Iris pigment epithelial cell (primary cell): ENCODE data around the gene ARID5B.
"Not testable (repeated sequence)": the region's sequence is repeated elsewhere in the genome, so short reads cannot be mapped to it uniquely, and the experiment has no call there.

Source experiments
- DNase-seq: peaks from one replicate; pipeline ENCODE4 v3.0.0-alpha.2; 2011; ENCODE audit warnings: low read depth

ARID5B gene, protein sequence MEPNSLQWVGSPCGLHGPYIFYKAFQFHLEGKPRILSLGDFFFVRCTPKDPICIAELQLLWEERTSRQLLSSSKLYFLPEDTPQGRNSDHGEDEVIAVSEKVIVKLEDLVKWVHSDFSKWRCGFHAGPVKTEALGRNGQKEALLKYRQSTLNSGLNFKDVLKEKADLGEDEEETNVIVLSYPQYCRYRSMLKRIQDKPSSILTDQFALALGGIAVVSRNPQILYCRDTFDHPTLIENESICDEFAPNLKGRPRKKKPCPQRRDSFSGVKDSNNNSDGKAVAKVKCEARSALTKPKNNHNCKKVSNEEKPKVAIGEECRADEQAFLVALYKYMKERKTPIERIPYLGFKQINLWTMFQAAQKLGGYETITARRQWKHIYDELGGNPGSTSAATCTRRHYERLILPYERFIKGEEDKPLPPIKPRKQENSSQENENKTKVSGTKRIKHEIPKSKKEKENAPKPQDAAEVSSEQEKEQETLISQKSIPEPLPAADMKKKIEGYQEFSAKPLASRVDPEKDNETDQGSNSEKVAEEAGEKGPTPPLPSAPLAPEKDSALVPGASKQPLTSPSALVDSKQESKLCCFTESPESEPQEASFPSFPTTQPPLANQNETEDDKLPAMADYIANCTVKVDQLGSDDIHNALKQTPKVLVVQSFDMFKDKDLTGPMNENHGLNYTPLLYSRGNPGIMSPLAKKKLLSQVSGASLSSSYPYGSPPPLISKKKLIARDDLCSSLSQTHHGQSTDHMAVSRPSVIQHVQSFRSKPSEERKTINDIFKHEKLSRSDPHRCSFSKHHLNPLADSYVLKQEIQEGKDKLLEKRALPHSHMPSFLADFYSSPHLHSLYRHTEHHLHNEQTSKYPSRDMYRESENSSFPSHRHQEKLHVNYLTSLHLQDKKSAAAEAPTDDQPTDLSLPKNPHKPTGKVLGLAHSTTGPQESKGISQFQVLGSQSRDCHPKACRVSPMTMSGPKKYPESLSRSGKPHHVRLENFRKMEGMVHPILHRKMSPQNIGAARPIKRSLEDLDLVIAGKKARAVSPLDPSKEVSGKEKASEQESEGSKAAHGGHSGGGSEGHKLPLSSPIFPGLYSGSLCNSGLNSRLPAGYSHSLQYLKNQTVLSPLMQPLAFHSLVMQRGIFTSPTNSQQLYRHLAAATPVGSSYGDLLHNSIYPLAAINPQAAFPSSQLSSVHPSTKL

GRCh38 chr10:61900829-61901792 lies at the start of gene ARID5B:
Gene ARID5B (plus strand): TSS chr10:61901699. CDS start chr10:61901710, 11 bp downstream.
- peak; percentile 79 for DNase-seq

DNA sequence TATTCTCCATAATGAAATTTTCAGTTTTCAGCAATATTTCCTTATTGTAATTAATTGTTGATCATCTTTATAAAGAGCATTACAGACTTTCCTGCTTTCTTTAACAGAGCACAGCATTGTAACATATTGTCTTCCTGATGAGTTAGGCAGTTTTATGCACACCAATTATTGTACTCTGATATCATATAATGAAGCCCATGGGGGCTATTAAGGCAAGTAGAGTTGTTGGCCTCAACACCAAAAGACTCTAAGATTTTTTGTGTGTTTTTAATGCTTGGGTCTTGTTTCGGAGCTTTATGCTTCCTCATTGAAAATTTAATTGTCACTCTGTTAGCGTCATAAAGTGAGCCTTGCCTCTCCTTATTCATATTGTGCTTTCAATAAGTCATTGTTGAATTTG lies 49.2 kb upstream of the ARID5B start:
- DNase-seq = no peak

DNA sequence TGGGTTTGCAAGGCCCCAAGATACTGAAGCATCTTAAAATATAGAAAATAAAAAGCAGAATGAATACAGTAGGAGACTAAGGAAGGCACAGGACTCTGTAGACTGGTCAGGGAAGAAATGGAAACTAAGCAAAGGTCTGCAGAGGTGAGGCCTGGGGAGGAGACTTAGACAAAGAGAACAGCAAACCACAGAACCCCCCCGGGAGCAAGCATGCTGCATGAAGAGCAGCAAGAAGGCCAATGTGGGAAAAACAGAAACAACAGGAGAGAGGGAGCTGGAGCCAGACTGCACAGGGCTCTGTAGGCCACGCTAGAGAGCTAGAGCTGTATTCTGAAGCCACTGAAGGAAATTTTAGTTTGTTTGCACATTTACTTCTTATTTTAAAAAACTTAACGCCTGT lies 45.7 kb upstream of the ARID5B start:
- DNase-seq = no peak

DNA sequence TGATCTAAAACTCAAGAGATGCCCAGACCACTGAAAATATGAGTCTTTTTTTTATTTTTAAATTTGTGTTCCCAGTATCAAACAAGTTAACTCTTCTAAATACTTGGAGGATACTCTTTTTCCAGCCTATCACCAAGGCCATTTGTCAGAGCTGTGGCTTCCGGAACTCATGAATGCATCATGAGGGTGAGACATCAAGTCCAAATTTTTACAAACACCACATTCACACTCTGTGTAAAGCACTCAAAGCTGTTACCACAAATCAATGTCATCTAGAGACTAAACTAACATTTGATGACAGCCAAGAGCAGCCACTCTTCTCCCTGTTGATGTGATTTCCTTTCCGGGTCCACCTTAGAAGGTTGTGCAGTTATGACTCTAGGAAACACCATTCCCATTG lies 43.8 kb upstream of the ARID5B start:
- no peak for DNase-seq

DNA sequence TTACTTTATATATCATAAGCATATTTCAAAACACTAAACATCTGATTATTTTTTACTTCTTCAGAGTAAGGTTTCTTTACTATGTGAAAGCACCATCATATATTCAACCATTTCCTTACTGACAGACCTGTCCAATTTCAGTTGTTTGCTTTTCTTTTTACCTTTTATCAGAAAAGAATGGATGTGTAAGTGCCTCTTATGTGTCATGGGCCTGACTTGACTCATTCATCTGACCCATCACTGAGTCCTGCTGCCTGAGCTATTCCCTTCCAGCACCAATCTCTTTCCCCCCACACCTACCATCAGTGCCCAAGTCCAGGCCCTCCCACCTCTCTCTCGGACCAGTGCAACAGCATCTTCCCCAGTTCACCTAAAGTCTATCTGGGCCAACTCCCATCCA lies 41.7 kb upstream of the ARID5B start:
- DNase-seq = no peak

GRCh38 chr10:61860964-61861758 lies 40.3 kb upstream of the ARID5B start:
- no peak for DNase-seq

DNA sequence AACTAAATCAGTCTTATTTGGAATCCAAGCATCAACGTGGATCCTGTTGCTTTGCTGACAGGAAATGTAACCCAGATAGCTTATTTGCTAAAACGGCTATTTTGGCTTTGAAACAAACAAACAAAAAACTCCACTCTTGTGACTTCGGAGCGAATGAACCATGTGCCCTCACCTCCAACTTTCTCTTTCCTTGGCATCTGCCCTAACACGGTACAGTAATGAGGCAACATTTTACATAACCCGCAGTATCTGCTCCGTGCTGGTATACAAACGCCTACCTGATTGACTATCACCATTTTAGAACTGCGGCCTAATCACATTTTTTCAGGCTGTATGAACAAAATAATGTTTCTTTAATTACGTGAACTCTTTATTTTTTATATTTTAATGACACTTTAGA lies 37.5 kb upstream of the ARID5B start:
- DNase-seq = no peak

DNA sequence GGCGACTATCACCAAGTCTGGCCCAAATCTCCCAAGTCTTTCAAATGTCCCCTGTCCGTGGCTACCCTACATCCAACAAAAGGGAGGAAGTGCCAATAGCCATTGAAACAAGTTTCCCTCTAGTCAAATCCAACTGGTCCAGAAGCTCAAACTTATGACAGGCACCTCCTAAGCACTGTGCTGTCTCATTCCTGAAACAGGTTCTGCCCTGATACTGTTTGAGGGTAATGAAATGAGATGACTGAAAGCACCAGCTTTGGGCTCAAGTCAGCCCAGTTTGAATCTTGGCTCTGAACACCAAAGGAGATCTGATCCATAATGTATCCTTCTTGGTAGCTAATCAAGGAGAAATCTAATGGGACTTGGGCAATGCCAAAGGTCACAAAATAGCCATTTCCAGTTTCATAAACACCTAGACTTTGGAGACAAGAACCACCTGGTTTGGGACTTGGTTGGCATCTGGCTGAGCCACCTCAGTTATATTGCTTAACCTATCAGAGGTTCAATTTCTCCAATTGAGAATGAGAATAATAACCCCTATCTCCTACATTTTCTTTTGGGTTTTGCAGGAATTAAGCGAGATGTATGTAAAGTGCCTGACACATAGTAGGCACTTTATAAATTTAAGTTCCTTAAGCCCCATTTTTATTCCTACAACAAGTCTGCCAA lies 34.7 kb upstream of the ARID5B start:
- DNase-seq = no peak

DNA sequence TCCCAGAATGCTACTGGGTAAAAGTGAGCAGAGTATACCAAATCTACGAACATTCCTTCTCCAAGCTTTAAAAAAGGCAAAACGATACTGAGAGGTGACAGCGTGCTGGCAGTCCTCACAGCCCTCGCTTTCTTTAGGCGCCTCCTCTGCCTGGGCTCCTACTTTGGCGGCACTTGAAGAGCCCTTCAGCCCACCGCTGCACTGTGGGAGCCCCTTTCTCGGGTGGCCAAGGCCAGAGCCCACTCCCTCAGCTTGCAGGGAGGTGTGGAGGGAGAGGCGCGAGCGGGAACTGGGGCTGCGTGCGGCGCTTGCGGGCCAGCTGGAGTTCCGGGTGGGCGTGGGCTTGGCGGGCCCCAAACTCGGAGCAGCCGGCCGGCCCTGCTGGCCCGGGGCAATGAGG lies 34.1 kb upstream of the ARID5B start:
- DNase-seq = not testable (repeated sequence)

DNA sequence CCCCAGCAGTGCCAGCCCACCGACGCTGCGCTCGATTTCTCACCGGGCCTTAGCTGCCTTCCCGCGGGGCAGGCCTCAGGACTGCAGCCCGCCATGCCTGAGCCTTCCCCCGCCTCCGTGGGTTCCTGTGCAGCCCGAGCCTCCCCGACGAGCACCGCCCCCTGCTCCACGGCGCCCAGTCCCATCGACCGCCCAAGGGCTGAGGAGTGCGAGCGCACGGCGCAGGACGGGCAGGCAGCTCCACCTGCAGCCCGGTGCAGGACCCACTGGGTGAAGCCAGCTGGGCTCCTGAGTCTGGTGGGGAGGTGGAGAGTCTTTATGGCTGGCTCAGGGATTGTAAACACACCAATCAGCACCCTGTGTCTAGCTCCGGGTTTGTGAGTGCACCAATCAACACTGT lies 33.7 kb upstream of the ARID5B start:
- DNase-seq = not testable (repeated sequence)

- peak; percentile 6 for DNase-seq
Observed at GRCh38 chr10:61869041-61869675, 32.3 kb upstream of the ARID5B start.

- DNase-seq = peak; percentile 80
Observed at GRCh38 chr10:61869774-61870525, 31.5 kb upstream of the ARID5B start.

DNA sequence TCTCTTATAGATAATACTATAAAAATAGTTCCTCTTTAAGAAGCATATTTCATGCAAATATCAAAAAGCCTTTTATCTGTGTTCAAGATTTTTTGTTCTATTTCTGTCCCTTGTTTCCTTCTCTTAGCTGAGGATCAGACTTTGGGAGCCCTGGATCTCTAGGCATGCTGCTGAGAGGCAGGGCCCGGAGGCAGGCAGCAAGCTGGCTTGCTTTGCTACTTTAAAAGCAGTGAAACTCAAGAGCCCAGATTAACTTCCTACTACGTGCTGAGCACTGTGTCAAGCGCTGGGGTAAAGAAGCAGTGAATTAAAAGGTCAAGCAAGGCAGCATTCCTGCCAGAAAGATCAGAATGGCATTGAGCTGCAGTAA lies 31.0 kb upstream of the ARID5B start:
- DNase-seq = no peak

DNA sequence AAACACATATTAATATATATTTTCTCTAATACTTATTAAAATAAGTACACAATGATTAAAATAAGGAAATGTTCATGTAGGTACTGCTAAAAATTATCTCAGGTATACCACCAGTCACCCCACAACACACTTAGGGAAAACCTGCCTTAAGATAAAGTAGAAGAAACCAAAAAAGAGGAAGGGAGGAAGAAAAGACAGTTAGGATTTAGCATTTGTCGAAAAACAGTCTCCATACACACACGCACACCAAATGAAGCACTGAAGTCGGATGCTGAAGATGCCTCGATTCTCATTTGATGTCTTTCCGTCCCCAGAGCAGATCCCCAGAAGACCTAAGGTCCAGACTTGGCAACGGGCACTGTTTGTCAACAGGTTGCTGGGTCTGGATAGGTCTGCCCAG lies 30.0 kb upstream of the ARID5B start:
- no peak for DNase-seq

DNA sequence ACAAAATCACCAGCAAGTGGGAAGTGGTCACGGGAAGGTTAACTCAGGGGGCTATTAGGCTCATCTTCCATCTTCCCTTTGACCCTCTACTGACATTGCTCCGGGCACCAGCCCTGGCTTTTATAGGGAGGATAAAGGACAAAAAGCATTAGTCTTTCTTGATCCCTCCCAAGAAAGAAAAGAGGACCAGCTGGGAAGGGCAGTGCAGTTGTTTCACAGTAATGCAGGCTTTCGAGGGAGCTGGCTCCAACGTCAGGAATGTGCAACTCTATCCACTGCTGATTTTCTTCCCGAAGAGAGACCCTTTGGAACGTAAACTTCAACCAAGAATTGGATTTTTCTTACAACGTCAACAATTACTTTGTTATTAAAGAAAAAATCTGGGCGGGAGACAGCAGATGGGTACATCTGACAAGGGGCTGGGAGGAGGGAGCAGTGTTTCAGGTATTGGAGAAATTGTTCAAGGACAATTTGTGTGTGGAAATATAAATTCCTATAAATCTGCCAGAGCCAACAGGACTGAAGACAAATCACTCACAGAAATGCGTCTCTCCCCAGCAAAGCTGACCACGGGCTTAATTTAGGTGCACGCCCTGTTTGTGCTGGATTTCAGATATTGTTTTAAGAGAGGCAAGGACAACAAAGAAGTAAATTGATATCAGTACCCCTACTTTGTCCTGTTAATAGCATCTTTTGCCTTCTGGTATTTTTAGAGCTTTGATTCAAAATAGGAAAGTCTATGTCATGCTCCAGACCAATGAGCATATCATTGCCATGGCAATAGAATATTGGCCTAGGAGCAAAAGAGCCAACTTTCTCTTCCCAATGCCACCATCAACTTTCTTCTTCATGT lies 23.4 kb upstream of the ARID5B start:
- no peak for DNase-seq

DNA sequence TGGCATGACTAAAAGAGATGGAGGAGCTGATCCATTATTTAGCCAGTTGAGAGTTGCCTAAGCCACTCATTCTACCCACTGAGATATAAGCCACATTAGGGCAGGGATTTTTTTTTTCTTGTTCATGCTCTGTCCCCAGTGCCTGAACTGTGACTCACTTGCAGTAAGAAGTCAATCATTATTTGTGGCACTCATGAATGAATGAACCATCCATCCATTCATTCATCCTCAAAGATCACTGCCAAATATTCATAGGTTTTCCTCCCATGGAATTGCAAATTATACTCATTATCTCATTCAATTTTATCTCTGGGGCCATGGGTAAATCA lies 22.8 kb upstream of the ARID5B start:
- no peak for DNase-seq

GRCh38 chr10:61882621-61883370 lies 18.7 kb upstream of the ARID5B start:
- DNase-seq = peak; percentile 63
